ENCODE data around the gene COA3. TPM values are rescaled to one million over a fixed set of nuclear protein-coding genes. Genes with fewer than 3 reads are reported as not detected.
"Not testable (repeated sequence)": the region's sequence is repeated elsewhere in the genome, so short reads cannot be mapped to it uniquely, and the experiment has no call there.

COA3 gene
- total RNA-seq, 1 donor from 2014 or later, result 70.4 TPM

DNA sequence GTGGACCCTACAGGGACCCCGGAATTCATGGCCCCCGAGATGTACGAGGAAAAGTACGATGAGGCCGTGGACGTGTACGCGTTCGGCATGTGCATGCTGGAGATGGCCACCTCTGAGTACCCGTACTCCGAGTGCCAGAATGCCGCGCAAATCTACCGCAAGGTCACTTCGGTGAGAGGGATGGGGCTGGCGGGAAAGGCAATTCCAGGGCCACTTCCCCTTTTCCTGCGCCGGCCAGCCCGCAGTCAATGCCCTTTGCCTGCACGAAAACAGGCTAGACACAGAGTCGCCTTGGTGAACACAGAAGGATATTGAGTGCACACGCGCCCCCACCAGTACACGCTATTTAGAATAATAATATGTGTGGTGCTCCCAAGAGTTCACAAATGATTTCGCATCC is 14.1 kb downstream of the COA3 start:
- intact Hi-C loops (cut with micrococcal nuclease), result no loop called here
- DNase-seq, result no peak
- ATAC-seq, result no peak

- DNase-seq (no peak), ATAC-seq (no peak)
- intact Hi-C loops (cut with micrococcal nuclease), result no loop called here
Observed at GRCh38 chr17:42783791-42784138, 14.7 kb downstream of the COA3 start.

- intact Hi-C loops (cut with micrococcal nuclease), result no loop called here
Observed at GRCh38 chr17:42783062-42783790, 15.3 kb downstream of the COA3 start.

GRCh38 chr17:42782166-42783061 is 16.1 kb downstream of the COA3 start:
- ATAC-seq, result no peak
- intact Hi-C loops (cut with micrococcal nuclease), result no loop called here

More at GRCh38 chr17:42783062-42783790, 15.3 kb downstream of the COA3 start:
- DNase-seq (no peak), ATAC-seq (no peak)

GRCh38 chr17:42781639-42782165 is 16.8 kb downstream of the COA3 start:
- intact Hi-C loops (cut with micrococcal nuclease), result no loop called here
- no peak for DNase-seq
- no peak for ATAC-seq

More at GRCh38 chr17:42782166-42783061, 16.1 kb downstream of the COA3 start:
- no peak for DNase-seq

DNA sequence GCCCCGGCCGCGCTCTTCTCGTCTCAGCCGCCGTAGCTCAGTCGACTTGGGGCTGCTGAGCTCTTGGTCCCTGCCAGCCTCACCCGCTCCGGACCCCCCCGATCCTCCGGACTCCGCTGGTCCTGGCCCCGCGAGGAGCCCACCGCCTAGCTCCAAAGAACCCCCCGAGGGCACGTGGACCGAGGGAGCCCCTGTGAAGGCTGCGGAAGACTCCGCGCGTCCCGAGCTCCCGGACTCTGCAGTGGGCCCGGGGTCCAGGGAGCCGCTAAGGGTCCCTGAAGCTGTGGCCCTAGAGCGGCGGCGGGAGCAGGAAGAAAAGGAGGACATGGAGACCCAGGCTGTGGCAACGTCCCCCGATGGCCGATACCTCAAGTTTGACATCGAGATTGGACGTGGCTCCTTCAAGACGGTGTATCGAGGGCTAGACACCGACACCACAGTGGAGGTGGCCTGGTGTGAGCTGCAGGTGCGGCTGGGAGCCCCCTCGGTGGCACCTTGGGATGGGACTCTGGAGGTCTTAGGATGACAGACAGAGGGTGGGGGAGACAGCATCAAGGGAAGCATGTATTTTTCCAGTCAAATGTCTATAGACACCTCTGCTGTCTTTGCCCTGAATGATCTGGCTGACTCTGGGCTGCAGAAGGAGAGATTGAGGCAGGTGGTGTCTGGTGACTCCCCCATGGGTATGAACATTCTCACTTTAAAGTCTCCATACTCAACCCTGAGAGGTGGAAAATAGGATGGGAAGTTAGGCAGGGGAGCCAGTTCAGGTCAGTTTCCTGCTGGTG is 17.5 kb downstream of the COA3 start:
- ATAC-seq, result no peak
- intact Hi-C loops (cut with micrococcal nuclease), result no loop called here
- DNase-seq, result no peak

DNA sequence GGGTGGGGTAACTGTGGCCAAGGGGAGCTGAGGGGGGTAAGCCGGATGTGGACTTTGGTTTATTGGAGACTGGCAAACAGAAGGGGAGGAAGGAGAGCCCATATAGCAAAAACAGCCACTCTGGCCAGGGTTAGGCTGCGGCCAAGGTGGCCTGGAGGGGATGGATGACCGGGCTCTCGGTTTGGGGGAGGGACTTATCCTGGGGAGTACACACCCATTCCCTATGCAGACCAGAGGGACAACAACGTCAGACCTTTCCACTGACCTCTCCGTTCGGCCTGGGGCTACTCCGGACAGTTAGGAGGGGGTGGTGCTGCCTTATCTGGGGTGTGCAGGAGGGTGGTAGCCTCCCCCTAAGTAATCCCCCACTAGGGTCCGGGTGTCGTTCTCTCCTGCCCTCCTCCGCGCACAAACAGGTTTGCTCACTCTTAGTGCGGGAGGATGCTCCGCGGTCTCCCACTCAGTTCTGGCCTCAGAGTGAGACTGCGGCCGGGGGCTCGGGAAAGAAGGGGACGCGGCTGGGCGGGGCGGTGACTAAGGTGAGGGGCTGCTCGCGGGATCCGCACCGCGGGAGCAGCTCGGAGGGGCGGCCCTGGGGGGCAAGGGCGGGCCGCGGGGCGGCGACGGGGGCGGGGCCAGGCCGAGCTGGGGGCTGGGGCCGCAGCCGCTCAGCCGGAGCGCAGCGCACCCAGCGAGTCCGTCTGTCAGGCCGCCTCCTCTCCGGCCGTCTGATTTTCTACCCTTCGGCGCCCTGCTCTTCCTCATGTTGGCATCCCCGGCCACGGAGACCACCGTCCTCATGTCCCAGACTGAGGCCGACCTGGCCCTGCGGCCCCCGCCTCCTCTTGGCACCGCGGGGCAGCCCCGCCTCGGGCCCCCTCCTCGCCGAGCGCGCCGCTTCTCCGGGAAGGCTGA is 18.3 kb downstream of the COA3 start, which contains the start of gene WNK4:
Gene WNK4, plus strand, starts transcription at position 675 of the 915 bp plus-strand sequence. Its CDS starts 89 bp downstream, at position 764.
- peak; percentile 57 for ATAC-seq
- intact Hi-C loops (cut with micrococcal nuclease), result no loop called here

GRCh38 chr17:42779304-42779935 is 19.1 kb downstream of the COA3 start:
- intact Hi-C loops (cut with micrococcal nuclease), result no loop called here
- ATAC-seq (no peak), DNase-seq (no peak)

More for the DNA sequence above, 18.3 kb downstream of the COA3 start, which contains the start of gene WNK4:
- no peak for DNase-seq

- intact Hi-C loops (cut with micrococcal nuclease), result no loop called here
- ATAC-seq, result no peak
- DNase-seq, result no peak
Observed at GRCh38 chr17:42778570-42778969, 19.9 kb downstream of the COA3 start.

DNA sequence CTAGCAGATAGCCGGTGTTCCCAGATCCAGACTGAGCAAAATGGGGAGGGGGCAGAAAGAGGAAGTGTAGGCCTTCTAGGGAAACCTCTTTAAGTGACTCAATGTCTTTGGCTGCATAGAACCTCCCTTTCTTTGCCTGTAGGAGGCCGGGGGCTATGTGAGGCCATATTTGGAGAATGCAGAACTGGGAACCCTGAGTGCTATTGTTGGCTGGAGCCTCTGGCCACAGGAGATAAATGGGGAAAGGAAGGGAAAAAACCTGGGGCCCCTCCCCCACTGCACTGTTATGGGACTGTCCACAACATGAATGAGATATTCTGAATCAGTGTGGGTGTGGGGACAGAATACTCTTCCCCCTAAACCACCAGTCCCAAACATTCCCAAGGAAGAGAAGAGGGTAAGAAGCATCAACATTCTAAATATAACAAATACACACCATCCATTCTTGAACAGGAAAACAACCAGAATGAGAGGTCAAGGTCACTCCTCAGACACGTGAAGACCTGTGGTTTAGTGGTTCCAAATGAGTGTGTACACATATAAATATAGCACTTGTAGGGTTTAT is 22.9 kb downstream of the COA3 start:
- intact Hi-C loops (cut with micrococcal nuclease), result no loop called here

DNA sequence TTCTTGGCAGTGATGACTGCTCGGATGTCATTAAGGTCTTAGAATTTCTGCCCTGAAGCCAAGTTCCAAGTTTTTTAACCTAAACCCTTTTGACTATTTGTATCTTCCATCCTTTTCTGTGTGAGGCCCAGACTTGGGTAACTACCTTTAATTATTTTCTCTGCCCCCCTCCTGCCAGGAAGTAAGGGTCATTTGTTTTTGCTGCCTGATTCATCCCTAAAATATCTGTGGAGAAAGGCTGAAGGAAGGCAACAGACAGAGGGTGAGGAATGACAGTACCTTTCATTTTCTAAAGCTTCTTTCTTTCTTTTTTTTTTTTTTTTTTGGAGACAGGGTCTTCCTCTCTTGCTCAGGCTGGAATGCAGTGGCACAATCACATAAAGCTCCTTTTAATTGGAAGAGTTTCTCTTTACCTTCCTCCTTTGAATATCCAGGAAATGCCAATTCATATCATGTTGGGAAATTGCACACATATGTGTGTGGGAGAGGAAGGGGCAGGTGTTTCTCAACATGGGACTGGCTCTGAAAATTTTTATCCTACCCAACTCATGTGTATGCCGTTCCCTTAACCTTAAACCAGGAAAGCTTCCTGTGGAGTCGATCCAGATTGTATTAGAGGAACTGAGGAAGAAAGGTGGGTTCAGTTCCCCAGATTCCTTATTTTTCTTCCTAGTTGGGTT is 24.3 kb downstream of the COA3 start:
- ATAC-seq (no peak), DNase-seq (no peak)
- intact Hi-C loops (cut with micrococcal nuclease), result no loop called here

More for the DNA sequence above, 22.9 kb downstream of the COA3 start:
- ATAC-seq (no peak), DNase-seq (no peak)

GRCh38 chr17:42773290-42774035 is 25.0 kb downstream of the COA3 start, which contains the start of gene VPS25:
VPS25 (plus strand) TSS chr17:42773449; CDS start chr17:42773476, 27 bp downstream.
- ATAC-seq, result peak; percentile 96
- intact Hi-C loops (cut with micrococcal nuclease), result no loop called here
- DNase-seq, result peak; percentile 82

DNA sequence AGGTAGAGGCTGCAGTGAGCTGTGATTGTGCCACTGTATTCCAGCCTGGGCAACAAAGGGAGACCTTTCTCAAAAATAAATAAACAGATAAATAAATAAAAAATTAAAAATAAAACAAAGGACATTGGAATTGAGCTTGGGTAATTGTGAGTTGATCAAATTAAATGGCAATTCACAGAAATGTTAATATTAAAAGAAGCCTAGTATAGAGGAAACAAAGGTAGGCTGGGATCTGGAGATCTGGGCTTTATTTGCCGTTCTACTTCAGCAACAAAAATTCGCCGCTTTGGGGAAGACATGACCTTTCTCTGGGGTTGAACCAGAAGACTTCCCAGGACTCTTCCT is 25.6 kb downstream of the COA3 start:
- intact Hi-C loops (cut with micrococcal nuclease), result no loop called here
- ATAC-seq (no peak), DNase-seq (no peak)

- ATAC-seq; intact Hi-C loops (cut with micrococcal nuclease); DNase-seq: not testable (repeated sequence)
Observed at GRCh38 chr17:42769964-42770363, 28.5 kb downstream of the COA3 start.

DNA sequence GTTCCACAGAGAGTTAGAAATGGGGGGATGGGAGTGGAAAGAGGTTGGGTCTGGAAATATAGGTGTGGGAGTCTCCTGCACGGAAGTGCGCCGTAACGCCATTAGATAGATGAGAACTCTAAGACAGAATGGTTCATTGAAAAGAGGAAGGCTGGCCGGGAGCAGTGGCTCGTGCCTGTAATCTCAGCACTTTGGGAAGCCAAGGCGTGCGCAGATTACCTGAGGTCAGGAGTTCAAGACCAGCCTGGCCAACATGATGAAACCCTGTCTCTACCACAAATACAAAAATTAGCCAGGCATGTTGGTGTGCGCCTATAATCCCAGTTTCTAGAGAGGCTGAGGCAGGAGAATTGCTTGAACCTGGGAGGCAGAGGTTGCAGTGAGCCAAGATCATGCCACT is 30.5 kb downstream of the COA3 start:
- DNase-seq; intact Hi-C loops (cut with micrococcal nuclease); ATAC-seq: not testable (repeated sequence)

GRCh38 chr17:42767512-42767911 is 31.0 kb downstream of the COA3 start:
- intact Hi-C loops (cut with micrococcal nuclease), result no loop called here
- ATAC-seq, result no peak
- DNase-seq, result no peak
